ENCODE measurements around the gene MNAT1. TPM values are rescaled to one million over a fixed set of nuclear protein-coding genes. Genes with fewer than 3 reads are reported as not detected.
"Not testable (repeated sequence)": the region's sequence is repeated elsewhere in the genome, so short reads cannot be mapped to it uniquely, and the experiment has no call there.

Gene MNAT1
- polyA plus RNA-seq, 2 of the 4 experiments (the other 2 are of a cell fraction) = 42.7 to 78.1 TPM

DNA sequence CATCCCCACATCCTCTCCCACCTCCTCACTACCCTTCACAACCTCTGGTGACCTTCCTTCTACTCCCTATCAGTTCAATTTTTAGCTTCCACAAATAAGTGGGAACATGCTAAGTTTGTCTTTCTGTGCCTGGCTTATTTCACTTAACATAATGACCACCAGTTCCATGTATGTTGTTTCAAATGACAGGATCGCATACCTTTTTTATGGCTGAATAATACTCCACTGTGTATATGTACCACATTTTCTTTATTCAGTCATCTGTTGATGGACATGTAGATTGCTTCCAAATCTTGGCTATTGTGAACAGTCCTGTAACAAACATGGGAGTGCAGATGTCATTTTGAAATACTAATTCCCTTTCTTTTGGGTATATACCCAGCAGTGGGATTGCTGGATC lies 147.7 kb downstream of the MNAT1 start:
- FAIRE-seq (no peak), DNase-seq (ENCODE audit: low read depth in 1 of 2, low spot score in 1 of 2) (no peak), ATAC-seq (no peak)
- ChIA-PET CTCF (no interaction called here), POLR2A (no interaction called here)
- Histone ChIP-seq H3K4me3 (no peak overlapping the region), H3K9me3 (peaks cover 3% of the 10 kb centered on the region; the same call in 1 of the 3 replicates), H3K4me2 (no peak overlapping the region), H3K27ac (no peak overlapping the region), H3K4me1 (no peaks in the 10 kb centered on the region)
- TF ChIP-seq NFE2L2 (conservative IDR thresholded peaks at IDR 0.05; ENCODE audit: low read length) (no peak), FOSB (CRISPR knock-in tag; IDR thresholded peaks at IDR 0.05) (no peak), RFX5 (IDR thresholded peaks at IDR 0.05) (no peak), FOXS1 (CRISPR knock-in tag; IDR thresholded peaks at IDR 0.05) (no peak), SMC3 (IDR thresholded peaks at IDR 0.05) (no peak), EHMT2 (IDR thresholded peaks at IDR 0.05; ENCODE audit: low read depth) (no peak), ZC3H11A (IDR thresholded peaks at IDR 0.05) (no peak), POLR2AphosphoS2 (conservative IDR thresholded peaks at IDR 0.05; ENCODE audit: low read length) (no peak), KDM5A (IDR thresholded peaks at IDR 0.05) (no peak), RAD21 (conservative IDR thresholded peaks at IDR 0.05 in 1 of 2, IDR thresholded peaks at IDR 0.05 in 1 of 2) (no peak), JUNB (IDR thresholded peaks at IDR 0.05) (no peak), EHF (CRISPR knock-in tag; IDR thresholded peaks at IDR 0.05) (no peak), CBX8 (IDR thresholded peaks at IDR 0.05) (no peak), FOSL2 (IDR thresholded peaks at IDR 0.05) (no peak), FOSL2 (CRISPR knock-in tag; IDR thresholded peaks at IDR 0.05) (no peak)
- TF ChIP-seq, protein P1, sequence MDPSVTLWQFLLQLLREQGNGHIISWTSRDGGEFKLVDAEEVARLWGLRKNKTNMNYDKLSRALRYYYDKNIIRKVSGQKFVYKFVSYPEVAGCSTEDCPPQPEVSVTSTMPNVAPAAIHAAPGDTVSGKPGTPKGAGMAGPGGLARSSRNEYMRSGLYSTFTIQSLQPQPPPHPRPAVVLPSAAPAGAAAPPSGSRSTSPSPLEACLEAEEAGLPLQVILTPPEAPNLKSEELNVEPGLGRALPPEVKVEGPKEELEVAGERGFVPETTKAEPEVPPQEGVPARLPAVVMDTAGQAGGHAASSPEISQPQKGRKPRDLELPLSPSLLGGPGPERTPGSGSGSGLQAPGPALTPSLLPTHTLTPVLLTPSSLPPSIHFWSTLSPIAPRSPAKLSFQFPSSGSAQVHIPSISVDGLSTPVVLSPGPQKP (IDR thresholded peaks at IDR 0.05; ENCODE audit: low read depth, low read length) = no peak
- TF ChIP-seq, protein P2, sequence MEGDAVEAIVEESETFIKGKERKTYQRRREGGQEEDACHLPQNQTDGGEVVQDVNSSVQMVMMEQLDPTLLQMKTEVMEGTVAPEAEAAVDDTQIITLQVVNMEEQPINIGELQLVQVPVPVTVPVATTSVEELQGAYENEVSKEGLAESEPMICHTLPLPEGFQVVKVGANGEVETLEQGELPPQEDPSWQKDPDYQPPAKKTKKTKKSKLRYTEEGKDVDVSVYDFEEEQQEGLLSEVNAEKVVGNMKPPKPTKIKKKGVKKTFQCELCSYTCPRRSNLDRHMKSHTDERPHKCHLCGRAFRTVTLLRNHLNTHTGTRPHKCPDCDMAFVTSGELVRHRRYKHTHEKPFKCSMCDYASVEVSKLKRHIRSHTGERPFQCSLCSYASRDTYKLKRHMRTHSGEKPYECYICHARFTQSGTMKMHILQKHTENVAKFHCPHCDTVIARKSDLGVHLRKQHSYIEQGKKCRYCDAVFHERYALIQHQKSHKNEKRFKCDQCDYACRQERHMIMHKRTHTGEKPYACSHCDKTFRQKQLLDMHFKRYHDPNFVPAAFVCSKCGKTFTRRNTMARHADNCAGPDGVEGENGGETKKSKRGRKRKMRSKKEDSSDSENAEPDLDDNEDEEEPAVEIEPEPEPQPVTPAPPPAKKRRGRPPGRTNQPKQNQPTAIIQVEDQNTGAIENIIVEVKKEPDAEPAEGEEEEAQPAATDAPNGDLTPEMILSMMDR (IDR thresholded peaks at IDR 0.05) = no peak
- 100% methylated on average over 1 of the region's 1 CpG for WGBS (ENCODE audit: missing lambda C conversion rate)

DNA sequence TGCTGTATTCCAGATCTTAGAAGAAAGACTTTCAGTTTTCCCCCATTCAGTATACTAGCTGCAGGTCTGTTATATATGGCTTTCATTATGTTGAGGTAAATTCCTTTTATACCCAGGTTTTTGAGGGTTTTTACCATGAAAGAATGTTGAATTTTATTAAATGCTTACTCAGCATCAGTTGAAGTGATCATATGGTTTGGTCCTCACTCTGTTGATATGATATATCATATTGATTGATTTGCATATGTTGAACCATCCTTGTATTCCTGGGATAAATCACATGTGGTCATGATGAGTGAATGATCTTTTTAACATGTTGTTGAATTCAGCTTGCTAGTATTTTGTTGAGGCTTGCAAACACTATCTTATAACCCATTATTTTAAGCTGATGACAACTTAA lies 149.6 kb downstream of the MNAT1 start:
- TF ChIP-seq TFCP2L1 (CRISPR knock-in tag; IDR thresholded peaks at IDR 0.05) = no peak
- no peak for TF ChIP-seq RARB (CRISPR knock-in tag; IDR thresholded peaks at IDR 0.05)
- TF ChIP-seq EHF (CRISPR knock-in tag; IDR thresholded peaks at IDR 0.05) = no peak
- no peak for TF ChIP-seq CBX2 (IDR thresholded peaks at IDR 0.05; ENCODE audit: borderline replicate concordance, low read depth)
- TF ChIP-seq NR3C1 (IDR thresholded peaks at IDR 0.05) = no peak
- no peak for TF ChIP-seq RFX5 (IDR thresholded peaks at IDR 0.05)
- TF ChIP-seq TP53 (CRISPR knock-in tag; IDR thresholded peaks at IDR 0.05) = no peak
- peak; percentile 91 for TF ChIP-seq MAFK (IDR thresholded peaks at IDR 0.05; ENCODE audit: partially characterized antibody)
- ATAC-seq (no peak), DNase-seq (ENCODE audit: low read depth in 1 of 2, low spot score in 1 of 2) (no peak), FAIRE-seq (peak; percentile 54)
- ChIA-PET POLR2A (no interaction called here), CTCF (no interaction called here)
- H3K4me2 ChIP-seq = no peak overlapping the region
- no peak overlapping the region for H3K4me3 ChIP-seq
- no peak overlapping the region for H3K27ac ChIP-seq
- H3K9me3 ChIP-seq = peaks cover 3% of the 10 kb centered on the region; the same call in 1 of the 3 replicates
- H3K4me1 ChIP-seq = no peaks in the 10 kb centered on the region

DNA sequence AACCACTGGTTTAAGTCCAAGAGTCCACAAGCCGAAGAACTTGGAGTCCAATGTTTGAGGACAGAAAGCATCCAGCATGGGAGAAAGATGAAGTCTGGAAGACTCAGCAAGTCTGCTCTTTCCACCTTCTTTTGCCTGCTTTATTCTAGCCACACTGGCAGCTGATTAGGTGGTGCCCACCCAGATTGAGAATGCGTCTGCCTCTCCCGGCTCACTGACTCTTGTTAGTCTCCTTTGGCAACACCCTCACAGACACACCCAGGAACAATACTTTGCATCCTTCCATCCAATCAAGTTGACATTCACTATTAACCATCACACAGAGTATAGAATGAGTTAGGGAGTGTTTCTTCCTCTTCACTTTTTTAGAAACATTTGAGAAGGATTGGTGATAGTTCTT lies 156.1 kb downstream of the MNAT1 start:
- DNase-seq (ENCODE audit: low read depth in 1 of 2, low spot score in 1 of 2); FAIRE-seq; H3K4me3 ChIP-seq; H3K9me3 ChIP-seq; H3K4me2 ChIP-seq; H3K4me1 ChIP-seq; ATAC-seq; POLR2A ChIA-PET; H3K27ac ChIP-seq: not testable (repeated sequence)
- 91% methylated on average over 3 of the region's 3 CpGs for WGBS (ENCODE audit: missing lambda C conversion rate)
- CTCF ChIA-PET = interaction anchor here (1.1 kb wide), 1 partner anchor 94 kb away, joined by 3 read pairs; no protein-coding TSS in a partner anchor

Measured in A549 (cell line).